Left forelimb (tissue), 1 donor: ENCODE results near the gene CYSRT1.
"Not testable (repeated sequence)": the region's sequence is repeated elsewhere in the genome, so short reads cannot be mapped to it uniquely, and the experiment has no call there.

ENCODE experiments used
- DNase-seq: peaks from one replicate; pipeline ENCODE4 v3.0.0-alpha.2; 2018; ENCODE audit warnings: low spot score

The CYSRT1 gene

DNA sequence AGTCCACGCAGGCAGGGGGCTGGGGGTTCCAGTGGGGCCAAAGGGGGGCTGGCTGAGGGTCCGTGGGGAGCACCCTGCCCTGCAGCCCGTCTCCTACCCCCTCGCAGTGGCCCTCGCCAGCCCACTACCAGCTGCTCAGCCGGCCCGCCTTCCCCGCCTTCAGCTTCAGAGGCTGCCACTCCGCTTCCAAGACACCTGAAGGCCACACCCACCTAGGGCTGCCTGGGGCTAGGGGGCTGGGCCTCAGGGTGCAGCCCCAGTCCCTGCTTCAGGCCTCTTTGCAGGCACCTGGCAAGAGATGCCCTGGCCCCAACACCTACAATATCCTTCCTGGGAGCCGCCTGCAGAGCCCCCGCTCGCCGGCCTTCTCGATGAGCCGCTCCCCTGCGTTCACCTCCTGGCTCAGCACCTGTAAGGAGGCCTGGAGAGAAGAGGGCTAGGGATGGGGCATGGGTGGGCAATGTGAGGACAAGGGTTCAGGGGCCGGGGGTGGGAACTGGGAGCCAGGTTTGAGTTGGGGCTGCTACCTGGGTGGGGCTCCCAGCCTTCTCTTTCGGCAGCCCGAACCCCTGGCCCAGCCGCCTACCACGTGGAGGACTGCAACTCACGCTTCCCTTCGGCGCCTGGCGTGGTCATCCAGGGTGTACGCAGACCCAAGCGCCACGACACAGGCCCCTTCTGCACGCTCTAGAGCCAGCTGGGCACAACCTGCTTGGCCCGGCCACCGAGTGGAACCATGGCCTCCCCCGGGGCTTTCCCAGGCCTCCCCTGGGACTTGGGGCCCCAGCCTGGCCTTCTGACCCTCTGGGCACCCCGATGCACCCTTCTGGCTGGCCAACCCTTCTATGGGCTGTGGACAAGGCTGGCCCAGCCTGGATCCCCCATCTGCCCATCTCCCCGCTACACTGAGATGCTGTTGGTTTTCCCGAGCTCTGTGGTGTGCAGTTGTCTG is 27.9 kb downstream of the CYSRT1 start:
- DNase-seq, result no peak

DNA sequence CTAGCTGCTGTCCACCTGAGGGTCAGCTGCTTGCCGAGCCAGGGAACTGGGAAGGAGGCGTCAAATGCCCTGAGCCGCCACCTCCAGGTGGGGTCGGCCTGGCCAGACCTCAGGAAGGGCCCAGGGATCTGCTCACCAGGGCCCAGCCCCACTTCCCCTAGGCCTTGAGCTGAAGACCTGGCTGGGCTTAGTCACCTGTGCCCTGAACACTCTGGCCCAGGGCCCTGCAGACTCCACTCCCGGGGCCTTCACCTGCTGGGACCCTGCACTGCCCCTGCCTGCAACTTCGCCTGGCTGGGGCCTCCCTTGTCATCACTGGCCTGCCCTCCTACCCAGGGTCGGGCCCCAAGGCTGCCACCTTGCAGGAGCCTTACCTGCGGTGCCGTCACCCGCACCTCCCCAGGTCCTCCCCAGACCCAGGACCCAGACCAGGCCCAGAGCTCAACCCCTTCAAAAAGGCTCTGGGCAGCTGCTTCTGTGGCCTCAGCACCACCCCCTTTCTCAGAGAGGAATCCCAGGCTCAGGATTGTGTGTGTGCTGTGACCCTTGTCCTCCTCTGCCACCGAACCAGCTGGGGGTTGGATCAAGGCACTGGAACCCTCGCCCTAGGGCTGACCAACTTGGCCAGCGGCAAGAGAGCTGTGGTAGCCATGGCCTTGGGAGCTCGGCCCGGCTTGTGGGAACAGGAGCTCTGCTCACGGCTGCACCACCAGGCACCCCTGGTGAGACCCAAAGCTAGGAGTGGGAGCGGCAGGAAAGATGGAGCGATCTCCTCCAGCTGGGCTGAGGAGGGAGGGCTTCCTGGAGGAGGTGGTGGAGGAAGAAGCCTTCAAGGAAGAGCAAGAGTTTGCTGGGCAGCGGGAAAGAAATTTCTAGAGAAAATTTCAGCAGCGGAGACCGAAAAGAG is 29.0 kb downstream of the CYSRT1 start:
- no peak for DNase-seq

DNA sequence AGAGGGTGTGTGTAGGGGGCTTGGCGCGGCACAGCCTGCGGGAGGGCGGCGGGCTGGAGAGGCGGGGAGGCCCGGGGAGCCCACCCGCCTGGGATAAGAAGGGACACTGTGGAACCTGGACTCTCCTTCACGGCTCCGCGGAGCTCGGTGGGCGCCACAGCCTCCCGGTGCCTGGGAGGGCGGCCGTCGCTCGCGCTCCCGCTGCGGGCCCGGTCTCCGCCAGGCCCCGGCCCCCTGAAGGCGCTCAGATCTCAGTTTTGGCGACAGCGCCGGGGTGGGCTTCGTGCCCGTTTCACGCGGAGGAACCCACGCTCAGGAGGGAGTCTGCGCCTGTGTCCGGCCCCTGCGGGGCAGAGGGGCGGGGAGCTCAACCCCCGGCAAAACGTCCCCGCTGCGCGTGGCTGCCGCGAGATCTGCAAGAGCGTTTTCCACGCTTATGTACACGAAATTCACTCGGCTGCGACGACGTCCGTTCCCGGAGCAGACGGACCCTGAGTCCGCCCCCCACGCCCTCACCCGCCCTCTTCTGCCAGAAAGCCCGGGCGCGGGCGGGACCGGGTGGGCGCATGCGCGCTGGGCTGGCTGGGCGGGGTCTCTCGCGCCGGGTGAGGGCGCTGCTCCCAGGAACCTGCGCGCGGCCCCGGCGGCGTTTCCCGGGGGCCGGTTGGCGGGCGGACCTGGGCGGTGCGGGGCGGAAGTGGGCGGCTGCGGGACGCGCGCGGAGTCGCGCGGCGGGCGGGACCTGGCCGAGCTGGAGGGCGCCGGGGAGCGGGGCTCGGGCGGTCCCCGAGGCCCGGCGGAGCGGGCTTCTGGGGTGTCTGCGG is 29.9 kb downstream of the CYSRT1 start, which contains the start of gene NELFB:
TSS of gene NELFB (plus strand) at position 704 of the 824 bp plus-strand sequence.
- peak; percentile 98 for DNase-seq

DNA sequence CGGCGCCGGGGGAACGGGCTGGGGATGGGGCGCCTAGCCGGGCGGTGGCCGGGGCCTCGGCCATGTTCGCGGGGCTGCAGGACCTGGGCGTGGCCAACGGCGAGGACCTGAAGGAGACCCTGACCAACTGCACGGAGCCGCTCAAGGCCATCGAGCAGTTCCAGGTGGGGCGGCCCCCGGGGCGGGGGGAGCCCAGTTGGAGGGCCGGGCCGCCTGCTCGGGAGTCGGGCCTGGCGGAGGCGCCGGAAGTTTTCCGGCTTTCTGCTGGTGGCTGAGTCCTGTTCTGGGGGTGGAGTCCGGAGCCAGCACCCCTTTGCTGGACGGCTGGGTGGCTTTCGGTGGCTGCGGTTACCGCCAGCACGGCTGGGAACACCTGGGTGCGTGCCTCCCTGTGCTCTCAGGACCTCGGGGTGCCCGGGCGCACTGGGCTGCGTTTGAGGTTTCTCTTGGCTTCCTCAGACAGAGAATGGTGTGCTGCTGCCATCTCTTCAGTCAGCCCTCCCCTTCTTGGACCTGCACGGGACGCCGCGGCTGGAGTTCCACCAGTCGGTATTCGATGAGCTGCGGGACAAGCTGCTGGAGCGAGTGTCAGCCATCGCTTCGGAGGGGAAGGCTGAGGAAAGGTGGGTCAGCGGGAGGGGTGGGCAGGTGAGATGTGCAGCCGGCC is 30.6 kb downstream of the CYSRT1 start:
- no peak for DNase-seq

DNA sequence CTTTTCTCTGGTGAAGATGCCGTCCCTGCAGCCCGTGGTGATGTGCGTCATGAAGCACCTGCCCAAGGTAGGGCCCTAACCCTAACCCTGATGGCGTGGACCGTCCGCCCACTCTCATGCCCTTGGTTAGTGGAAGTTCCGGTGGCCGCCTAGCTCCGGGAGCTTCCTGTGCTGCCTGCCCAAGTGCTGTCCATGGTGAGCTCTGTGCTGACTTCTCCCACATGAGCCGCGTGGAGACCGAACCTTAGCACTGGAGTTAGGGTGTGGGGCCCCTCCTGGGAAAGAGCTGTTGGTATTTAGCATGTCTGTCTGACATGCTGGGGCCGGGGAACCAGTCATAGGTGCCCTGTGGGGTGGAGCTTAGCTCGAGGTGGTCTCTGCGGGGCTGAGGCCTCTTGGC is 31.4 kb downstream of the CYSRT1 start:
- no peak for DNase-seq

DNA sequence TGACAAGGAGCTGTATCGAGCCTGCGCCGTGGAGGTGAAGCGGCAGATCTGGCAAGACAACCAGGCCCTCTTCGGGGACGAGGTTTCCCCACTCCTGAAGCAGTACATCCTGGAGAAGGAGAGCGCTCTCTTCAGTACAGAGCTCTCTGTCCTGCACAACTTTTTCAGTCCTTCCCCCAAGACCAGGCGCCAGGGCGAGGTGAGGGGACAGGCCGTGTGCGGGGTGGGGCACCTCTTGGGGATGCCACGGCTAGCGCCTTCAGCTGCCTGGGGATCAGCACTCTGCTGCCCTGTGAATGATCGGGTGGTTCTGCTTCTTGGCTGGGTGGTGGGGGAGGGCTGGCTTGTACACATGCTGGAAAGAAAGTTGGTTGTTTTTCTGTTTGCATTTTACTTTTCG is 31.9 kb downstream of the CYSRT1 start:
- no peak for DNase-seq

DNA sequence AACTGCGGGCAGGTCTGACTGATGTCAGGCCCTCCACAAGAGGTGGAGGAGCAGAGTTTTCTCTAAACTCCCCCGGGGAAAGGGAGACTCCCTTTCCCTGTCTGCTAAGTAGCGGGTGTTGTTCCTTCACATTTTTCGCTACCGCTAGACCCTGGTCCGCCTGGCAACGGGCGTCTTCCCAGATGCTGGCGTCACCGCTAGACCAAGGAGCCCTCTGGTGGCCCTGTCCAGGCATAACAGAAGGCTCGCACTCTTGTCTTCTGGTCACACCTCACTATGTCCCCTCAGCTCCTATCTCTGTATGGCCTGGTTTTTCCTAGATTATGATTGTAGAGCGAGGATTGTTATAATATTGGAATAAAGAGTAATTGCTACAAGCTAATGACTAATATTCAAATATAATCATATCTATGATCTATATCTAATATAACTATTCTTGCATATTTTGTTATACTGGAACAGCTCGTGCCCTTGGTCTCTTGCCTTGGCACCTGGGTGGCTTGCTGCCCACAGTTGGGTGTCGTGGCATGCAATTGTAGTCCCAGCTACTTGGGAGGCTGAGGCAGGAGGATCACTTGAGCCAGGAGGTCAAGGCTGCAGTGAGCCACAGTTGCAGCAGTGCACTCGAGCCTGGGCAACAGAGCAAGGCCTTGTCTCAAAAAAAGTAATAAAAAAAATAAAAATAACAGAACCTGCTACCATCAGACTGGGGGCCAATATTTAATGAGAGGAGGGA is 37.4 kb downstream of the CYSRT1 start:
- not testable (repeated sequence) for DNase-seq

DNA sequence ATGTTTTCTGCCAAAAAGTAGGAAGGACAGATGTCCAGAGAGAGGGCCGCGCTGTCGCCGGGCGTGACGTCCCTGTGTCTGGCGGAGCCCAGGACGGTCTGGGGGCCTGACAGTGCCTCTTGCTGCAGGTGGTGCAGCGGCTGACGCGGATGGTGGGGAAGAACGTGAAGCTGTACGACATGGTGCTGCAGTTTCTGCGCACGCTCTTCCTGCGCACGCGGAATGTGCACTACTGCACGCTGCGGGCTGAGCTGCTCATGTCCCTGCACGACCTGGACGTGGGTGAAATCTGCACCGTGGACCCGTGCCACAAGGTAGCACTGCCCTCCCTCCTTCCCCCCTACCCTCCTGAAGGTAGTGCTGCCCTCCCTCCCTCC is 37.9 kb downstream of the CYSRT1 start:
- DNase-seq, result no peak

DNA sequence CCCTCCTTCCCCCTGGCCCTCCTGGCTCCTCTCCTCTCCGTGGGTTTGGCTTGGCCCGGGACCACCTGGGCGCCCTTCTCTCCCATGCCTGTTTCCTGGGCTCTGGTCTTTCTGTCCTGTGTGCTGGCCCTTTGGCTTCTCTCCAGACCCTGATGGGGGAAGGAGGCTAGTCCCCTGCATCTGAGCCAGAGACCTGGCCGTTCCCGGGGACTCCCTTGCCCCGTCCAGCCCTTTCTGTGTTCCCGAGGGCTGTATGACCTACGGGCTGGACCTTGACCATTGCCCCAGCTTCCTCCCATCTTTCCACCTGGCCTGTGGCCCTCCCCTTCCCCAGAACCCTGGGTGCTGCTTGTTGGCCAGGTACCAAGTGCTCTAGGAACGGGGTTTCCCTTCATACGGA is 38.5 kb downstream of the CYSRT1 start:
- DNase-seq, result no peak

DNA sequence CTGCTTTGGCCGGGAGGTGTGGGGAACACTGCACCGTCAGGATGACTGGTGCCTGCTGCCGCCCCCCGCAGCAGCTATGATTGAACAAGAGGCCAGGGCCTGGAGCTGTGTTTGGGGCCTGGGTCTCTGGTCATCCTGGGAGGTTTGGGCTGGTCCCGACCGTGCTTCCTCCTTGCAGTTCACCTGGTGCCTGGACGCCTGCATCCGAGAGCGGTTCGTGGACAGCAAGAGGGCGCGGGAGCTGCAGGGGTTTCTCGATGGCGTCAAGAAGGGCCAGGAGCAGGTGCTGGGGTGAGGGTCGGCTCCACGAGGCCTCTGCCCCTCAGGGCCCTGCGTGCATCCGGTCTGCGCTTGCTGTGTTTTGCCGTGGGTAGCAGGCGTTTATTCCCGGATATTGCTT is 39.1 kb downstream of the CYSRT1 start:
- no peak for DNase-seq

DNA sequence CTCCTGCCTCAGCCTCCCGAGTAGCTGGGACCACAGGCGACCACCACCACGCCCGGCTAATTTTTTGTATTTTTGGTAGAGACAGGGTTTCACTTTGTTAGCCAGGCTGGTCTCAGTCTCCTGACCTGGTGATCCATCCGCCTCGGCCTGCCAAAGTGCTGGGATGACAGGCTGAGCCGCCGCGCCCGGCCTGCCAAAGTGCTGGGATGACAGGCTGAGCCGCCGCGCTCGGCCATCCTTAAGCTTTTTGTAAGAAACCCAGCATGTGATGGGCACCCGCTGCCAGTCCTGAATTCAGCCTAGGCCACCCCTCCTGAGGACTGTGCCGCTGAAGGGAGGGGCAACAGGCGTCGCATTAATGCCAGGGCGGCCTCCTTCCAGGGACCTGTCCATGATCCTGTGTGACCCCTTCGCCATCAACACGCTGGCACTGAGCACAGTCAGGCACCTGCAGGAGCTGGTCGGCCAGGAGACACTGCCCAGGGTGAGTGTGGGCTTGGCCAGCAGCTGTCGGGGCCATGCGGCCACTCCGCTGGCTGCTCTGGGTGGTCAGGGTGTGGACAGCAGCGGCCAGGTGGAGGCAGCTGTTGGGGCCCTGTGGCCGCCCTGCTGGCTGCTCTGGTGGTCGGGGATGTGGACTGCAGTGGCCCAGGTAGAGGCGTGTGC is 40.7 kb downstream of the CYSRT1 start:
- DNase-seq, result no peak

DNA sequence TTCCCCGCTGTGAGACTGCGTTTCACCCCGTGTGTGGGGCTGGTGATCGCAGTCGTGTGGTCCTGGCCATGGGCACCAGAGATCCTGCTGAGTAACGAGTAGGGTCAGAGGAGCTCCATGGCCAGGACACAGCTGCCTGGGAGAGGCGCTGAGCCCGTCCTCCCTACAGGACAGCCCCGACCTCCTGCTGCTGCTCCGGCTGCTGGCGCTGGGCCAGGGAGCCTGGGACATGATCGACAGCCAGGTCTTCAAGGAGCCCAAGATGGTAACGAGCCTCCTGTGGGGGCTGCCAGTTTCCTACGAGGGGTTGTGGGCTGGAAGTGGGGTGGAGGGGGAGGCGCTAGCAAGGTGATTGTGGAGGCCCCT is 41.2 kb downstream of the CYSRT1 start:
- DNase-seq, result peak; percentile 63

DNA sequence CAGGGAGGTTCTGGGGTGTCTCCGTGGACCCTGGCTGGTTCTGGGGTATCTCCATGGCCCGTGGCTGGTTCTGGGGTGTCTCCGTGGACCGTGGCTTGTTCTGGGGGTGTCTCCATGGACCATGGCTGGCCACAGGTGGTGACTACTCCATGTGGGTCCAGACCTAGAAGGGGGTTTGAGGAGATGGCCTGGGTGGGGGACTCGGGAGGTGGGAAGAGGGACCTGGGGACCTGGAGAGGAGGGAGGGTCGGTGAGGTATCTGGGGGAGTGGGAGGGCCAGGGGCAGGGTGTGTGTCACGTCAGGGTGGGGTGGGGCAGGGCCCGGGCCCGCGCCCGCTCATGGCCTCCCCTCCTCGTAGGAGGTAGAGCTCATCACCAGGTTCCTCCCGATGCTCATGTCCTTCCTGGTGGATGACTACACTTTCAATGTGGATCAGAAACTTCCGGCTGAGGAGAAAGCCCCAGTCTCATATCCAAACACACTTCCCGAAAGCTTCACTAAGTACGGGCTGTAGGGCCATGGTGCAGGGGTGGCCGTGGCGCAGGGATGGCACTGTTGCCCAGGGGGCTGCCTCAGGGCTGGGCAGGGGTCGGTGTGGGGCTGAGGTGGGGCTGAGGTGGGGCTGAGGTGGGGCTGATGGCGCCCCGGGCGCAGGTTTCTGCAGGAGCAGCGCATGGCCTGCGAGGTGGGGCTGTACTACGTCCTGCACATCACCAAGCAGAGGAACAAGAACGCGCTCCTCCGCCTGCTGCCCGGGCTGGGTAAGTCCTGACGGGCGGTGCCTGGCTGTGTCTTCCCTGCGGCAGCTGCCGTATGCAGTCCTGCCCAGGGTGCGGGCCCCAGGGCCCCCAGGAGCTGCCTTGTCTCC is 41.8 kb downstream of the CYSRT1 start:
- peak; percentile 63 for DNase-seq

DNA sequence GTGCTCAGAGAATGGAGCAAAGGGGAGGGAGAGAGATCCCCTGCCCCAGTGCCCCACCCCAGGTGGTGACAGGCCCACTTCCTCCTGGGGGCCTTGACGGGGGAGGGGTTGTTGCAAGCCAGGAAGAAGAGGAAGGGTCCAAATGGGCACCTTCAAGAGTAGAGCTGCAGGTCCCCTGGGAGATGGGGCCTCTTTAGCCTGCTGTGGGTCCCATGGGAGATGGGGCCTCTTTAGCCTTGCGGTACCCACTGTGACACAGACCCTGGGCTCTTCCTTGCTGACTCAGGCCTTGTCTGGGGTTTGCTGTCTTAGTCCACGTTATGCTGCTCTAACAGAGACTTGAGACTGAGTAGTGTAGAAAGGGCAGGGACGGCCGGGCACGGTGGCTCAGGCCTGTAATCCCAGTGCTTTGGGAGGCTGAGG is 43.0 kb downstream of the CYSRT1 start:
- DNase-seq, result no peak

DNA sequence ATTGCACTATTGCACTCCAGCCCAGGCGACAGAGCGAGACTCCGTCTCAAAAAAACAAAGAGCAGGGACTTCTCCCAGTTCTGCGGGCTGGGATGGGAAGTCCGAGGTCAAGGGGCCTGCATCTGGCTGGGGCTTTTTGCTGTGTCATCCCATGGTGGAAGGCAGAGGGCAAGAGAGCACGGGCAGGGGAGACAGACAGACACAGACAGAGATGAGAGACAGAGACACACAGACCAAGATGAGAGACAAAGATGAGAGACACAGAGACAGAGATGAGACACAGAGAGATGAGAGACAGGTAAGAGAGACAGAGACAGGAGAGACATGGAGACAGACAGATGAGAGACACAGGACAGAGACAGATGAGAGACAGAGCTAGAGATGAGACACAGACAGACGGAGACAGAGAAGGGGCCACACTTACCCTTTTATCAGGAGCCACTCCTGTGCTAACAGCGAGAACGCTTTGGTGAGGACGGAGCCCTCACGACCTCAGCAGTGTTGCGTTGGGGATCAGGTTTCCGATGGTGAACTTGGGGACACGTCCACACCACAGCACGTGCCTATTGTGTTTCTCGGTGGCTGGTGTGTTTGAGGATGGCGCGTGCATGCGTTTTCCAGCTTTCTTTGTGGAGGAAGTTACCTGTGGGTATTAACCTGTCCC is 43.7 kb downstream of the CYSRT1 start:
- no peak for DNase-seq

DNA sequence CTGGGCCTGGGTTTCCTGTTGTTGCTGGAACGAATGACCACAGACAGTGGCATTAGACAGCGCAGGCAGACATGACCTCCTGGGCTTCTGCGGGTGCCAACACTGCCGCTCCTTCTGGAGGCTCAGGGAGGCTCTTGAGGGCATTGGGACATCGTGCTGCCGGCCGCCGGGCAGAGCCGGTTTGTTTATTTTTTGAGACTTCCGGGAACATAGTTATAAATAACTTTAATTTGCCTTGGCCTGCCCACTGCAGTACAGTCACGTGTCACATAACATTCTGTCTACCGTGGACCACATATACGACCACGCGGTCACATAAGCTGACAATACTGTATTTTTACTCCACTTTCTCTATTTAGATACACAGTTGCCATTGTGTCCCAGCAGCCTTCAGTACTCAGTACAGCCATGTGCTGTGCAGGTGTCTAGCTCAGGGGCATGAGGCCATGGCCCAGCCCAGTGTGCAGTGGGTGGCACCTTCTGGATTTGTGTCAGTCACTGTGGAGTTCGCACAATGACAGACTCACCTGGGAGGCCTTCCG is 44.3 kb downstream of the CYSRT1 start:
- no peak for DNase-seq

DNA sequence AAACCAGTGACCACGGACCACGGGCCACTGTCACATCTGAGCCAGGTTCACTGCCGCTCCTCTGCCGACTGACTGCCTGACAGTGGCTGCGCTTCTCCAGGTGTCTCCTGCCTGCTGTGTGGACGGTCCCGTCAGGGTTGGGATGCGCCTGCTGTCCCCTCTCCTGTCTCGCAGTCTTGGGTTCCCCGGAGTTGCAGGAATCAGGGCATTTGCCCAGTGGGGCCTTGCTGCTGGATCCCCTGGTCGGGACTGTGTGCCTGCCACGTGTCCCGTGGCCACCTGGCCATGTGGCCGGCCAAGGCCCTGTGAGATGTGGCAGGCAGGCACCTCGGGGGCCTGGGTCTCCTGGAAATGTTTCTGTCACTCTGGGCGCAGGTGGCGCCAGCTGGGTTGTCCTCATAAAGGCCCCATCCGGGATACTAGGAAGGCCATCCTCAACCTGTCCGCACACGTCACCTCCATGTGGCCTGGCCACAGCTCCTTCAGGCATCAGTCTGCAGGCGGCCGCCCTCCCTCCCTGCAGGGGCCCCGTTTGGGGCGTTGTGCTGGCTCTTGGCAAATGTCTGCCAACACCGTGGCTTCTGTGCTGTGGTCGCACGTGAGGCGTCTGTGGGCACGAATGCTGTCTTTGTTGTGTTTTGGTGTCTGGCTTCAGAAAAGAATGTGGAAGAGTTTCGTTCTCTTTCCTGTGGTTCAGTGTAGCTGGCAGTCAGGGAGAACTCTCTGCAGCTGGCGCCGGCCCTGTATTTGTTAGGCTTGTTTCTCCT is 46.1 kb downstream of the CYSRT1 start:
- DNase-seq, result no peak

DNA sequence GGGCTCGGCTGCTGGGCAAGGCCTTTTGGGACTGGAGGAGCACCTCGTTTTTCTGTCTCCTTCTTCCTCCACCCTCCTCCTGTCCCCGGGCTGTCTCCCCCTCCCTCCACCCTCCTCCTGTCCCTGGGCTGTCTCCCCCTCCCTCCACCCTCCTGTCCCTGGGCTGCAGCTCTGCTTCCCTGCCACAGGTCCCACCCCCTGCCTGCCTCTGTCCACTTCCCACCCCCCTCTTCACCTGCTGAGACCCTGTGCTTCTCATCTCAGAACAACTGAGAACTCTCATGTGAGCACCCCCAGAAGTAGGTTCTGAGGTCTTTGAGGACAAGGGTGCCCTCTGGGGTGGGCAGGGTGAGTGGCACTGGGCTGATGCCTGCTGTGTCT is 46.7 kb downstream of the CYSRT1 start:
- no peak for DNase-seq
